ENCODE data around the gene FHOD3. TPM values are rescaled to one million over a fixed set of nuclear protein-coding genes. Genes with fewer than 3 reads are reported as not detected.

The FHOD3 gene
- total RNA-seq, 1 experiment from 2014 or later = 10.6 TPM

DNA sequence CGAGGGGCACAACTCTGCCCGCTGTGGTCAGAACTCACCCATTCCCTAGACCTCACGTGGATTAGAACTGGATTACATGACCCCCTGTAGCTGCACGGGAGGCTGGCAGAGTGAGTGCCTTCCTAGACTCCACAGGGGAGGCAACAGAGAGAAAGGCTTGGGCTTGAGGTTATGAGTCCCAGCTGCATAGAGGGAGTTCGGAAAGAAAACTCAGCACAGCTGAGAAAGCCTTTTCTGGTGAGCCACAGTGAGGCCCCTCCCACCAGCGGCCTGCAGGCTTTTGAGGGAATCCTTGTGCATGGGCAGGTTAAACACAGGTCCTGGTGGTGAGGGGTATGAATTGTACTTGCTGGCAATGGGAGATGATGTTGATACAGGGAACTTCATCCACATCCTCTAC lies 217.3 kb downstream of the FHOD3 start:
- Histone ChIP-seq H3K4me3 (no peak overlapping the region), H3K36me3 (ENCODE audit: low read depth) (no peaks in the 10 kb centered on the region), H3F3A (ENCODE audit: insufficient read depth, low read depth) (no peaks in the 10 kb centered on the region), H3K9me2 (ENCODE audit: insufficient read depth) (no peaks in the 10 kb centered on the region), H3K4me1 (replicated peaks; ENCODE audit: insufficient read depth) (no peaks in the 10 kb centered on the region), H3K4me2 (no peak overlapping the region), H2AFZ (no peak overlapping the region), H3K27ac (no peak overlapping the region), H3K27me3 (ENCODE audit: insufficient read depth, low read depth) (no peaks in the 10 kb centered on the region), H3K79me2 (ENCODE audit: low read depth) (no peaks in the 10 kb centered on the region), H4K20me1 (ENCODE audit: insufficient read depth) (no peaks in the 10 kb centered on the region), H3K9me3 (ENCODE audit: insufficient read depth, low read depth) (no peaks in the 10 kb centered on the region)
- no peak for DNase-seq
- ChIA-PET CTCF (no interaction called here), POLR2A (ENCODE audit: unreplicated experiment) (no interaction called here)
- TF ChIP-seq, protein P1, sequence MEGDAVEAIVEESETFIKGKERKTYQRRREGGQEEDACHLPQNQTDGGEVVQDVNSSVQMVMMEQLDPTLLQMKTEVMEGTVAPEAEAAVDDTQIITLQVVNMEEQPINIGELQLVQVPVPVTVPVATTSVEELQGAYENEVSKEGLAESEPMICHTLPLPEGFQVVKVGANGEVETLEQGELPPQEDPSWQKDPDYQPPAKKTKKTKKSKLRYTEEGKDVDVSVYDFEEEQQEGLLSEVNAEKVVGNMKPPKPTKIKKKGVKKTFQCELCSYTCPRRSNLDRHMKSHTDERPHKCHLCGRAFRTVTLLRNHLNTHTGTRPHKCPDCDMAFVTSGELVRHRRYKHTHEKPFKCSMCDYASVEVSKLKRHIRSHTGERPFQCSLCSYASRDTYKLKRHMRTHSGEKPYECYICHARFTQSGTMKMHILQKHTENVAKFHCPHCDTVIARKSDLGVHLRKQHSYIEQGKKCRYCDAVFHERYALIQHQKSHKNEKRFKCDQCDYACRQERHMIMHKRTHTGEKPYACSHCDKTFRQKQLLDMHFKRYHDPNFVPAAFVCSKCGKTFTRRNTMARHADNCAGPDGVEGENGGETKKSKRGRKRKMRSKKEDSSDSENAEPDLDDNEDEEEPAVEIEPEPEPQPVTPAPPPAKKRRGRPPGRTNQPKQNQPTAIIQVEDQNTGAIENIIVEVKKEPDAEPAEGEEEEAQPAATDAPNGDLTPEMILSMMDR (conservative IDR thresholded peaks at IDR 0.05) = no peak
- no peak for TF ChIP-seq EZH2 (IDR thresholded peaks at IDR 0.05; ENCODE audit: low read depth)
- intact Hi-C loops (cut with micrococcal nuclease; ENCODE audit: unreplicated experiment) = no loop called here
- BruUV-seq (replicated peaks) = no TSS peak

DNA sequence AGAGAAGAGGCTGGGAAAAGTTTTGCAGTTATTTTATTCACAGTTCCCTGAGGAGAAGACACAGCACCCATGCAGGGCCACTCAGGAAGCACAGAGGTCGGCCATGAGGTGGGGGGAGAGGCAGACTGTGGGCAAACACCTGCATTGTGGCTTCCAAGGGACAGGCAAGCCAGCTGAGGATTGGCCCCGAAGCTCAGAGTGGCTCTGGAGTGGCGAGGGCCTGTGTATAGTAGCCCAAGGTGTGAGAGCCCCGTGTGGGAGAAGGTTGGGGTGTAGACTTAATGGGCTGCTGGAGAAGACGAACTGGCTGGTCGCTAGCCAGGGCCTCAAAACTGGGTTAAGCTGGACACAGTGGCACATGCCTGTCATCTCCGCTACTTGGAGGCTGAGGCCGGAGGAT lies 218.7 kb downstream of the FHOD3 start:
- BruUV-seq (replicated peaks) = no TSS peak
- H3K4me1 ChIP-seq (replicated peaks; ENCODE audit: insufficient read depth) = no peaks in the 10 kb centered on the region
- H3K4me3 ChIP-seq = no peak overlapping the region
- no peak for DNase-seq
- POLR2A ChIA-PET (ENCODE audit: unreplicated experiment) = no interaction called here
- no peaks in the 10 kb centered on the region for H3K9me2 ChIP-seq (ENCODE audit: insufficient read depth)
- TF ChIP-seq EZH2 (IDR thresholded peaks at IDR 0.05; ENCODE audit: low read depth) = no peak
- TF ChIP-seq, protein P1 (conservative IDR thresholded peaks at IDR 0.05) = no peak
- no peak overlapping the region for H2AFZ ChIP-seq
- H4K20me1 ChIP-seq (ENCODE audit: insufficient read depth) = no peaks in the 10 kb centered on the region
- no peaks in the 10 kb centered on the region for H3K27me3 ChIP-seq (ENCODE audit: insufficient read depth, low read depth)
- no peak overlapping the region for H3K27ac ChIP-seq
- no peaks in the 10 kb centered on the region for H3K36me3 ChIP-seq (ENCODE audit: low read depth)
- no peaks in the 10 kb centered on the region for H3K9me3 ChIP-seq (ENCODE audit: insufficient read depth, low read depth)
- intact Hi-C loops (cut with micrococcal nuclease; ENCODE audit: unreplicated experiment) = no loop called here
- H3K4me2 ChIP-seq = no peak overlapping the region
- H3F3A ChIP-seq (ENCODE audit: insufficient read depth, low read depth) = no peaks in the 10 kb centered on the region
- H3K79me2 ChIP-seq (ENCODE audit: low read depth) = no peaks in the 10 kb centered on the region
- CTCF ChIA-PET = no interaction called here

DNA sequence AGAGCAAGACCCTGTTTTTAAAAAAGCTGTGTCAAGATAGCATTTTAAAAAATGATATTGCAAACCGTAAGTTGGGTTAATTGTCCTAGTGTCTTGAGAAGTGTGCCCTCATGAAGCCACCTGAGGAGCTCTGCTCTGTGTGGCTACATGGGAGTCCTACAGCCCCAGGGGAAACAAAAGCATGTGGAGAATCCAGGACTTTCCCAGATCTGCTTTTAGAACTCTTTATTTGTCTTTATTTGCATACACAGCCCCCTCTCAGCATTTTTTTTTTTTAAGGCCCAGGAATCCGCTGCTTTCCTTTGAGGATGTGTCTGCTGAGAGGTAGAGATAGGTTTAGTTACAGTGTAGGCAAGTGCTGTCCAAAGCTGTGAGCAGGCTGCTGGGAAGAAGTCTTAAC lies 219.2 kb downstream of the FHOD3 start:
- BruUV-seq (replicated peaks) = no TSS peak
- H3K4me2 ChIP-seq = no peak overlapping the region
- CTCF ChIA-PET = no interaction called here

More for the DNA sequence above, 219.2 kb downstream of the FHOD3 start:
- Histone ChIP-seq H3F3A (ENCODE audit: insufficient read depth, low read depth) (no peaks in the 10 kb centered on the region), H3K9me3 (ENCODE audit: insufficient read depth, low read depth) (no peaks in the 10 kb centered on the region), H3K4me1 (replicated peaks; ENCODE audit: insufficient read depth) (no peaks in the 10 kb centered on the region), H2AFZ (no peak overlapping the region), H3K36me3 (ENCODE audit: low read depth) (no peaks in the 10 kb centered on the region), H3K9me2 (ENCODE audit: insufficient read depth) (no peaks in the 10 kb centered on the region), H3K4me3 (no peak overlapping the region), H3K79me2 (ENCODE audit: low read depth) (no peaks in the 10 kb centered on the region), H4K20me1 (ENCODE audit: insufficient read depth) (no peaks in the 10 kb centered on the region), H3K27ac (no peak overlapping the region), H3K27me3 (ENCODE audit: insufficient read depth, low read depth) (no peaks in the 10 kb centered on the region)
- POLR2A ChIA-PET (ENCODE audit: unreplicated experiment) = no interaction called here
- no peak for DNase-seq
- TF ChIP-seq, protein P1 (conservative IDR thresholded peaks at IDR 0.05) = no peak
- TF ChIP-seq EZH2 (IDR thresholded peaks at IDR 0.05; ENCODE audit: low read depth) = no peak
- intact Hi-C loops (cut with micrococcal nuclease; ENCODE audit: unreplicated experiment) = no loop called here

Measured in PC-9 (cell line).